Suppressor macrophage treated with lipopolysaccharide for 4 hours (primary cell): Measurements from ENCODE around the gene TMED9.

Source experiments
- DNase-seq: peaks from one replicate; pipeline ENCODE4 v3.0.0-alpha.2; 2020

TMED9 gene

DNA sequence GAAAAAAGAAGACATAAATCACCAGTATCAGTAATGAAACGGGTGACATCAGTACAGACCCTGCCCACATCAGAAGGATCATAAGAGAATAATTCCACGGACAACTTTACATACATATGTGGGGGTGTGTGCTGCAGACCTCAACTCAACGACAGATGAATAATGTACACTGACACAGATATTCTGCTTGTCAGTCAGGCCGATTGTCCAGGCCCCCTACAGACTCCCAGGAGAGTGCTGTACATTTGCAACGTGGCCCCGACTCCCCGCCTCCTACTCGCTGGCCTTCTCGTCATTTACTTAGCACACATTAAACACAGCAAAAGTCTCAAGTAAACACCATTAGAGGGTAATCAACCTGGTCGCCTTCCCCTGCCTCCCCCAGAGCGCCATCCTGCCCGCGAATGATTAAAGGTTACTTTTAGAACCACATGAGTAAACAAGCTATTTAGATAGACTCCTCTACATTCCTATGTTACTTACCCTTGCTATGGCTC lies 3.5 kb upstream of the TMED9 start:
- no peak for DNase-seq

DNA sequence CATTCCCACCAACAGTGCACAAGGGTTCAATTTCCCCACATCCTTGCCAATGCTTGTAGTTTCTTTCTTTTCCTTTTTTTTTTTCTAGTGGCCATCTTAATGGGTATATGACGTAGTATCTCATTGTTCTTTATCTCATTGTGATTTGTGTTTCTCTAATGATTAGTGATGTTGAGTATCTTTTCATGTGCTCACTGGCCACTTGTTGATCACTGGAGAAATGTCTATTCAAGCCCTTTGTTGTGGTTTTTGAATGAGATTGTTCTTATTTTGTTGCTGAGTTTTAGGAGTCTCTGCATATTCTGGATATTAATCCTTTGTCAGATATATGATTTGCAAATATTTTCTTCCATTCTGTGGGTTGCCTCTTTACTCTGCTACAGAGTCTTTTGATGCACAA lies 1.6 kb upstream of the TMED9 start:
- DNase-seq: no peak

DNA sequence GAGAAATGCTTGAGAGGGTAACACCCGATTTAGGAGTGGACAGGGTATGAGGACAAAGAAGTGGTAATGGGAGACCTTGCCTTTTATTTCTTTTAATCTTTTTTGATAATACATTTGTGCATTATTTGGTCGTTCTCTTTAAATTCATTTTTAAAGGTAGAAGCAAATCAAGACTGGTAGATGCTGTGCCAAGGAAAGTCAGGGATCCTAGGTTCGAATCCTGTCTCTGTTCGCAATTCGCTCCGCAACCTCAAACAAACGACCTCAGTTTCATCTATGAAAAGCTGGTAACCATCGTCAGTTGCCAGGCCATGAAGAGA lies 353 bp upstream of the TMED9 start:
- DNase-seq: no peak

DNA sequence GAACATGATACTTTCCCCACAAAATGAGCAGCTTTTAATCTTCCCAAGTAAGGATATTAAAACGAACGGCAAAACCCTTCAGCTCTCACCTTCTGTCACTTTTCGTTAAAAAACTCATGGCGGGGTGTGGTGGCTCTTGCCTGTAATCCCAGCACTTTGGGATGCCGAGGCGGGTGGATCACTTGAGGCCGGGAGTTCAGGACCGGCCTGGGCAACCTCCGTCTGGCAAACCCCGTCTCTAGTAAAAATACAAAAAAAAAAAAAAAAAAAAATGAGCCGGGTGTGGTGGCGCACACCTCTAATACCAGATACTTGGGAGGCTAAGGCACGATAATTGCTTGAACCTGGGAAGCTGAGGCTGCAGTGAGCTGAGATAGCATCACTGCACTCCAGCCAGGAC lies 902 bp downstream of the TMED9 start:
- no peak for DNase-seq

DNA sequence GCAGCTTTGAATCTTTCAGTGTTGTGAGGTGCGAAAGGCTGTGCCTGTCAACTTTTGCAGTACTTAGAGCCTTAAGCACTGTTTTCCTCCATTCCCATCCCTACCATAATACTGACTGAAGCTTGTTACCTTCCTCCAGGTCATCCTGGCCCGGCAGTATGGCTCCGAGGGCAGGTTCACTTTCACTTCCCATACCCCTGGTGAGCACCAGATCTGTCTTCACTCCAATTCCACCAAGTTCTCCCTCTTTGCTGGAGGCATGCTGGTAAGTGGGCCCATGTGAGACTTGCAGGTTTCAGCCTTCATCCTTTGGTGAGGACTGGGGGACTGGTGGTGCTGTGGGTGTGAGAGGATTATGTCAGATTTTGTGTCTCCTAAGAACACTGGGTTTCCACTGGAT lies 1.5 kb downstream of the TMED9 start:
- no peak for DNase-seq

DNA sequence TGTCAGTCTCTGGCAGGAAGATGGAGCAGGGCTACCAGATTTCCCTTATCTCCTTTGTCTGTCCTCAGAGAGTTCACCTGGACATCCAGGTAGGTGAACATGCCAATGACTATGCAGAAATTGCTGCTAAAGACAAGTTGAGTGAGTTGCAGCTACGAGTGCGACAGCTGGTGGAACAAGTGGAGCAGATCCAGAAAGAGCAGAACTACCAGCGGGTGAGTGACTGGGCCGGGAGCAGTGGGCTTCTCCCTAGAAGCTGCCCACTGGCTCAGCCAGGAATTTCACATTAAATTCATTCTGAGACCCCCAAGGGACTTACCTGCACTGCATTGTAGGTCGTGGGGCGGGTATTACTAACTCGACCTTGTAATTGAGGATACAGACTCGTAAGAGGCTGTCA lies 2.1 kb downstream of the TMED9 start:
- DNase-seq: no peak

DNA sequence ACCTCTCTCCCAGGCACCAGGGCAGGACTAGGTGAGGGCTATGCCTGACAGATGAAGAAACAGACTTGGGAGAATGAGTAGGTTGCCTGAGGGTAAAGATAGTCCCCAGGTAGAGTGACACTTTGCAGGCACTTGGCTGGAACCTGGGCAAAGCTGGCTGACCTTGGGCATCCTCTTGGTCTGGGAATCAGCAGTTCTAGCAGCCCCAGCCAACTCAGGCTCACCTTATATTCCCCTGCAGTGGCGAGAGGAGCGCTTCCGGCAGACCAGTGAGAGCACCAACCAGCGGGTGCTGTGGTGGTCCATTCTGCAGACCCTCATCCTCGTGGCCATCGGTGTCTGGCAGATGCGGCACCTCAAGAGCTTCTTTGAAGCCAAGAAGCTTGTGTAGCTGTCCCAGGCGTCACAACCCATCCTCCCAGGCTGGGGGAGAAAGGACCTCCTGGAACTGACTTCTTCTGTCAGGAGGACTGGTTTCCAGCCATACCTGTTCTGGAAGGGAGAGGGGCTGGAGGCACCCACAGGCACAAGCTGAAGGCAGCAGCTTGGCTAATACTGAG lies 3.1 kb downstream of the TMED9 start:
- no peak for DNase-seq

DNA sequence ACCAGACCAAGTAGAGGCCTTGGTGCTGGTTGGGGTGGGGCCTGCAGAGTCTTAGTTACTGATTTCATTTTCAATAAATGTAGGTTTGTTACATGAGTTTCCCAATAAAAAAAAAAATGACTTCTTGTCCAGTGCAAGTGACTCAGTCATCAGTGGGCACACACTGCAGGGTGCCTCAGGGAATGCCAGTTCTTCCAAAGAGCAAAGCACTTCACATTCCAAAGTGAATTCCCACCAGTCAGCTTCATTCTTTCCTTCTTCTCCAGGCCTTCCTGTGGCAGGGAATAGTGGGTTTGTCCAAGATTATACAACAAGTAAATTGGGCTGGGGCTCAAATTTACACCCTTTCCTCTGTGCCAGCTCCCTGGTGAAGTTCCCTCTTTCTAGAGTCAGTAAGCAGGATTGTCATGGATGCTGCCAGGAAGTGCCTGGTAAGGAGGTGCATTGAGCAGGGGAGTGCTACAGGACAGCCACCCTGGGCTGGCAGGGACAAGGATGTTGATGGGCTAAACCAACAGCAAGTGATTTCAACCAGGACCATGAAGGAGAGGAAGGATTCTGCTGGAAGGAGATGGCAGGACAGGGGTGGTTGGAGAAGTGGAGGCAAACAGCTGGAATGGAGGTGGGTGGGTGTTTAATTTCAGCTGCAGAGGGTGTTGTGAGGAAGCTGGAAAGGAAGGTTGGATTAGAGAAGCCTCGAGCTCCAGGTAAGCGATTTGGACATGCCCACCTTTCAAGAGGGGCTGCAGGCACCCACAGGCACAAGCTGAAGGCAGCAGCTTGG lies 4.2 kb downstream of the TMED9 start:
- DNase-seq: no peak

DNA sequence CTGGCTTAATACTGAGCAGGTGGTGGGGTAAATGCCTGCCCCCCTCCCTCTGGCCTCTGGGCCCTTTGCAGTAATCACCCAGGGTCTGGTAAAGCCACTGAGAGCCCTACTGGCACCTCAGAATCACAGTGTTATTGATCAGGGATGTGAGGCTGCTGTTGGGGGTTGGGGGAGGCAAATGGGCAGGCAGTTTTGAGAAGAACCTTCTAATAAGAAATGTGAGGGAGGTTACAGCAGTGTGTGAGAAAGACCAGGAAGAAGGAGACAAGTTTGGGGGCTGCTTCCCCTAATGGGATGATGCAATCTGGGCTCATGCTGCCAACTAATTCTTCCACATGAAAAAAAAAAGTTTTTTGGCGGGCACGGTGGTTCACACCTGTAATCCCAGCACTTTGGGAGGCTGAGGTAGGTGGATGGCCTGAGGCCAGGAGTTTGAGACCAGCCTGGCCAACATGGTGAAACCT lies 4.8 kb downstream of the TMED9 start:
- no peak for DNase-seq

DNA sequence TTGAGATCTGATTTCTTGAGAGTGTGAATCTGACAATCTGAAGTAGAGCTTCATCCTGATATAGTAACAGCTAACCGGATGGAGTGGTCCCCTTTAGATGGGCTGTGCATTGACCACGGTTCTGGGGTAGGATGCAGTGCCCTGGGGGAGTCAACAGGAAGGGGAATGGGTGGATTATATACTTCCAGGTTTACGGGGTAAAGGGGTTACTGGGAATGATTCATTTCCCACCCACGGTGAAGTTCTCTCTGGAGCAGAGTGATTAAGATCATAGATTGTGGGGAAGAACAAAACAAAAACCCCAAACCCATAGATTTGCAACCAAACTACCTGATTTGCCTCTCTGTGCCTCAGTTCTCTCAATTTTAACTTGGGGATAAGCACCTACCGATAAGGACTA lies 6.5 kb downstream of the TMED9 start:
- DNase-seq: no peak

DNA sequence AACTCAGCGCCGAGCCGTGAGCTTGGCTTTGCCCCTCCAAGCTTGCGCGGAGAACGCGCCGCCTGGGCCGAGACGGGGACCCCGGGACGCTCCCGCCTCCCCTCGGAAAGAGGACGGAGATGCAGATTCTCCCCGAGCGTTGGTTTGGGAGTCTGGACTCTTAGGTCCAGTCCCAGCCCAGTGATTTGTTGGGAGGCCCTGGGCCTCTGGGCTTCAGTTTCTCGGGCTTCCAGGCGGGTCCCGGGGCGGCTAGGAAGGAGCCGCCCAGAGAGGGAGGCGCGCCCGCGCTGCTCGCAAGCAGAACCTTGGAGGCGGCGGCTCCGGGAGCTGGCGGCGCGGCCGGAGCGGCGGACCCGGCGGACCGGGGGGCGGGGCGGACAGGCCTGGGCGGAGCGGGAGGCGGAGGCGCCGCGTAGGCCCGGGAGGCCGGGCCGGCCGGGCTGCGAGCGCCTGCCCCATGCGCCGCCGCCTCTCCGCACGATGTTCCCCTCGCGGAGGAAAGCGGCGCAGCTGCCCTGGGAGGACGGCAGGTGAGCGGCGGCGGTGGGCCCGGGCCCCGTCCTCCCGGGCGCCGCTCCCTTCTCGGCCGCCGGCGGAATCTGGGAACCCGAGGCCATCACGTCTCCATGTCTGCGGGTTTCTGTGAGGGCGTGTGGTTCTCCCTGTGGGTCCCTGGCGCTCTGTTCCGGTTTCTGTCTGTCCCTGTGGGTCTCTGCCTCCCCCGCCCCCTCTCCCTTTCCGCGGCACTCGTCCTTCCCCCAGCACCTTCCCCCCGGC lies 7.9 kb downstream of the TMED9 start, which contains the start of gene B4GALT7:
Gene B4GALT7 (plus strand): TSS at position 402 of the 777 bp plus-strand sequence. CDS start 79 bp downstream, at position 481.
- peak; percentile 91 for DNase-seq

DNA sequence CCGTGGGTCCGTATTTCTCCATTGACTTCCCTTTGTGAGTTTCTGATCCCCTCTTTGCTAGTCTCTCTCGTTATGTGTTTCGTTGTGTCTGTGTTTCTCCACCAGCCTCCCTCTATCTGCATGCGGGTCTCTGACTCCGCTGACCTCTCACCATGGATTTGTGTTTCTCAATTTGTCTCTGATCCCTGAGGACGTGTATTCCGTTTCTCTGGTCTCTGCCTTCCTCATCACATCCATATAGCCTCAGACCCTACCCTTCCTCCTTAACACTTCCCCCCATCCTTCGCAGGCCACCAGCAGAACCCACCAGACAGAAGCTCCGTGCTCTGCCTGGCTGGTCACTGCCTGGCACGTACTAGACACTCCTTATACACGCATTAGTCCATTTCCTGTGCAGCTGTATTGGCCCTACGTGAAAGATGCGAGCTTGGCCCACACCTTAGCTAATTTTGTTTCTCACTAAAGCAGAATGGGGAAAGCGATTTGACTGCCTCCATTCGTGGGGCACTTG lies 8.6 kb downstream of the TMED9 start:
- no peak for DNase-seq

DNA sequence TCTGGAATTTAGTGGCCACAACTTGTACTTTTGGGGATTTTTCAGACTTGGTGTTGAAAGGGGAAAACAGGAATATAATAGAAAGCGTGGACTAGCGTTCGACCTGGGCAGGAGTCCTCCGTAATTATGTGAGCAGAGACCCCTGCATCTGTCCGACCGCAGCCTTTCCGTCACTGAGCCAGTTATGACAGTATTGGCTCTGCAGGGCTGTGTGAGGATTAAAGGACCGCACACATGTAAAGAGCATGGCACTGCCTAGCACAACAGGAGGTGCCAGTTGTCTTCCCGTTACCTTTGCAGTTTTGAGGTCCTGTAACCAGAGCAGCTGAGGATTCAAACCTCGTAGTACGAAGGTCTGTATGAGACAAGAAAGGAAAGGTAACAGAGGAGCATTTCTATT lies 9.1 kb downstream of the TMED9 start:
- DNase-seq: no peak

DNA sequence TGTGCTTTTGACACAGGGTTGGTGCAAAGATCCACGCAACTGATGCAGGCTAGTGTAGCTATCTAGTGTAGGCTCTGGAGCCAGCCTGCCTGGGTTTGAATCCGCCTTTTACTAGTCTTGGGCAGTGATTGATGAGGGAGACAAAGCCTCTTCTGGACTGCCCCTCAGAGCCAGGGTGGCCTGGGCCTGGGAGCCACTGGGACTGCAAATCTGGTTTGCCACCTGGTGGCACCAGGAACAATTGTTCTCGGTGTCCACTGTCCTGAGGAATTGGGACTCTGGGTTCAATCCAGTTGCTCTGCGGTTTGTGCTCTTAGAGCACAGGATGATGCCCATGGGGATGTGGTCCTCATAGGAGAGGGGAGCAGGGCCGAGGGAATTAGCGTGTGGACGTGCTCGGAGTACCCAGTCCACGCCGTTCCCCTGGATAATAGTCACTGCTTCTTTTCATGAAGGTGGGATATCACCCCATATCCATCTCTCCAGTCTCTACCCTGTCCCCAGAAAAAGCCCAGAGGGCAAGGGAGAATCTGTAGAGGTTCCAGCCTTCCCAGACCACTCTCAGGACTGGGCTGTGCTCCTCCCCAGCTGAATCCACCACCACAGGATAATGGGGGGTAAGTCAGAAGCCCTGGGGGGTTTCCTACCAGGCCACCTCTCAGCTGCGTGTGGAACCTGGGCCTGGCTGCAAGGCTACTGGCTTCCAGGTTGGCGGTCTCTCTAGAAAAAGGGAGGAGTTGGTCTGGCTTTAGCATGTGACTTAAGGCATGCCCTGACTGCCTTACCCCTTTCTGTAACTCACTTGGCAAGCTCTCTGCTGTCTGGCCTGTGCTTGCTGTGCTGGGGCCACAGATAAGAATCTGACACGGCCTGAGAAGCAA lies 9.8 kb downstream of the TMED9 start:
- peak; percentile 12 for DNase-seq

DNA sequence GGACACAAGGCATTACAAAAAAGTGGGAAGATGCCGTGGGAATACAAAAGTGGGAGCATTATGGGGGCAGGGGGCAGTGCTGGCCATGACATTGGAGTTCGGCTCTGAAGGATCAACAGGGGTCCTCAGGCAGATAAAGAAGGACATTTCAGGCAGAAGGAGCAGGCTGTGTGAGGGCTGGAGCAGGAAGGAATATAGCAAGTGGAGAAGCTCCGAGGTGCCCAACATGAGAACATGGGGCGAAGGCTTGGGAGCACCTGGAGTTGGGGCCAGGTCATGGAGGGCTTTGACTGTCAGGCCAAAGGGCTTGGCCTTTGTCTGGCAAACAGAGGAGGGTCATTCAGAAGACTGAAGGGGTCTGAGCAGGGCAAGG lies 10.4 kb downstream of the TMED9 start:
- DNase-seq: no peak

DNA sequence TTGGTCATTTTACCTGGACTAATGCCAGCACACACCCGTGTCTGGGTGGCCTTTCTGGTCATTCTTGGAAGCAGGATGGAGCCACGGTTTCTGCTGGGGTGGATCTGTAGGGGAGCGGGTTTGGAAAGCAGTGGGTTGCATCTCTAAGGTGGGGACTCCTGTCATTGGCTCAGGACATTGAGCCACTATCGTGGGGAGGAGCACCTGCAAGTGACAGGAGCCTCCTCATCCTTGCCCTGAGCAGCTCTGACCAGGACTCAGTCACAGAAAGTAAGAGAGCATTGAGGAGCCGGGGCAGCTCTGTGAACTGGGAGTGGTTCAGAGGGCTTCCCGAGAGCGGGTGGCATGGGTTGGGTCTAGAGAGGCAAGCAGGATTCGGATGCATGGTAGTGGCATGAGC lies 11.6 kb downstream of the TMED9 start:
- DNase-seq: no peak

DNA sequence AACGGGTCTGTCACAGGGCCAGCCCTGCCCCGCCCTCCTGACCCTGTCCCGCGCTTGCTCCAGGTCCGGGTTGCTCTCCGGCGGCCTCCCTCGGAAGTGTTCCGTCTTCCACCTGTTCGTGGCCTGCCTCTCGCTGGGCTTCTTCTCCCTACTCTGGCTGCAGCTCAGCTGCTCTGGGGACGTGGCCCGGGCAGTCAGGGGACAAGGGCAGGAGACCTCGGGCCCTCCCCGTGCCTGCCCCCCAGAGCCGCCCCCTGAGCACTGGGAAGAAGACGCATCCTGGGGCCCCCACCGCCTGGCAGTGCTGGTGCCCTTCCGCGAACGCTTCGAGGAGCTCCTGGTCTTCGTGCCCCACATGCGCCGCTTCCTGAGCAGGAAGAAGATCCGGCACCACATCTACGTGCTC lies 12.1 kb downstream of the TMED9 start:
- DNase-seq: no peak

DNA sequence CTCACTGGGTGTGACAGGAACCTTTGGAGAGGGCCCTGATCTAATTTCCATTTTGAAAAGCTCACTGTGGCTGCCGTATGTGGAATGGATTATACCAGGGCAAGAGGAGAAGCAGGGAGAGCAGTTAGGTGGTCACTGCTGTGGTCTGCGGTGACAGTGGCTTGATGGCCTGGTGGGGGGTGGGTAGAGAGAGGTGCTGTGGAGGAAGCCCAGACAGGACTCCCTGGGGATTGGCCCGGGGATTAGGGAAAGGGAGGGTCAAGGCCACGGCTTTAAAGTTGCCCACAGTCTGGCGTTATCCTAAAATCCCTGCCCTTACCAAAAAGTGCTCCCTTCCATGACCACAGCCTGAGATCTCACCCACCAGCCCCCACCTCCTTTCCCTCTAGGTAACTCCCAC lies 12.7 kb downstream of the TMED9 start:
- no peak for DNase-seq

DNA sequence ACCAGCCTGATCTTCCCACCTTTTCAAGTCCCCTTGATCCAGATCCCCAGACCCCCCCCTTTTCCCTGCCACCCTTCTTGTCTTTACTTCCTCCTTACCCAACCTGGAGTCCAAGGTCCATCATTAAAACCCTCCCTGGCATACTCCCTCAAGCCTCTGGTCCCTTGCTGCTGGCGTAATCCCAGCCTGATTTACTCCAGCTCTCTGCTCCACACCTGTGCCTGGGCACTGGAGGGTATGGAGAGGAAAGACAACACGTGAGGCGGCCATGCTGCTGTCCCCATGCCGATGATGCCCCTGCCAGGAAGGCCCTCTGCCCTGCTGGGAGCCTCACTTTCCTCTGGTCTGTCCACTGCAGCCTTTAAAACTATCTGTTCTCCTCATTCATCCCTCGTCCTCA lies 13.1 kb downstream of the TMED9 start:
- DNase-seq: no peak

DNA sequence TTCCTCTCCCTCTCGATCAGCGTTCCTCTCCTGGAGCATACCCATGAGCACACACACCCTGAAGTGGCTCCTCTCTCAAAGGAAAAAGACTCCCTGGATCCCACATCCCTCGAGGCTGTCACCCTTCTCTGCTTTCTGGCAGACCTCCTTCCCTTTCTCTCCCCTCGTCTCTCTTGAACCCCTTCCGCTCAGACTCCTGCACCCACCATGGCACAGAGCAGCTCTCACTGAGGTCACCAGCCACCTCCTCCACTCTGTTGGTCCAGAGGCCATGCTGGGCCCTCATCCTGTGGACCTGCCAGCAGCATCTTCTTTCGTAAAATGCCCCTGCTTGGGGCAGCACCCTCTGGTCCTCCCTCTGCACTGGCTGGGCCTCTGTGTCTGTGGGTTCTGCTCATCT lies 13.7 kb downstream of the TMED9 start:
- DNase-seq: no peak

DNA sequence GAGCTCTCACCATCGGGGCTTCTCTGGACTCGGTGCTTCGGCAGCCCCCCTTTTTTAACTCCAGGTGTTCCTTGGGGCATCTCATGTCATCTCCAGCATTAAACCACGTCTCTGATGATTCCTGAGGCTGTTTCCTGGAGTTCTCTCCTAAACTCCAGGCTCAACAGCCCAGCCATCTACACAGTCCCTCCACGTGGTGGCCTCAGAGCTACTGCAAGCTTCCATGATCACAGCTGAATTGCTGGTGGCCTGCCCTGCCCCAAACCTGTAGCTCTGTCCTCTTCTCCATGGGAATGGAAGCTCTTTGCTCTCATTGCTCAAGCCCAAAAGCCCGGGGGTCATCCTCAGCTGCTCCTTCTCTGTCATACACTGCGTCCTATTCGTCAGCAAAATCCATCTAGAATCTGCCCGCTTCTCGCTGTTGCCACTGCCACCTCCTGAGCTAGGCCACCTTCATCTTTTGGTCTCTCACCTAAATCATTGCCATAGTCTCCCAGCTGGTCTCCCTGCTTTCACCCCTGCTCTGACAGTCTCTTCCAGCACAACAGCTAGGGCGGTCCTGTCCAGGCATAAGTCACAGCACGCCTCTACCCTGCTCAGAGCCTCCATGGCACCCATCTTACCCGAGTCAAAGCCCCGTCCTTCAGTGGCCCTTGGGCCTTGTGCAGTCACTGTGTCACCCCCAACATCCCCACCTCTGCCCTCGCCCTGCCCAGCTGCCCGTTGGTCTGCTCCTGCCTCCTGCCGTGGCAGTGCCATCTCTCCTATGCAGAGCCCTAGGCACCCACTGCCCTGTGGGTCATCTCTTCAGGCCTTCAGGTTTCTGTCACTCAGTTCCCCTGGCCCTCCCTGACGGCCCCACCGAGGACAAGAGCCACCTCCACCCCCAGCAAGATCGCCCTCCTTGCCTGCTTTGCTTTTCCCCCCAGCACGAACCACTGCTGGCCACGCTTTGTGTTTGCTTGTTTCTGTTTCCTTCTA lies 14.4 kb downstream of the TMED9 start:
- DNase-seq: no peak

DNA sequence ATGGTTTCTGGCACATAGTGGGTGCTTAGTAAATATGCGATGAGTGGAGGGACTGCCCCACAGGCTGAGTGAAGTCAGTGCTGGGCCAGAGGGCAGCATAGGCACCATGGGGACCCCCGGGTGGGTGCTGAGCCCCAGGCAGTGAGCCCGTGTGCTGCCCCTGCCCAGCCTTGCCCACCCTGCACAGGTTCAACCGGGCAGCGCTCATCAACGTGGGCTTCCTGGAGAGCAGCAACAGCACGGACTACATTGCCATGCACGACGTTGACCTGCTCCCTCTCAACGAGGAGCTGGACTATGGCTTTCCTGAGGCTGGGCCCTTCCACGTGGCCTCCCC lies 15.1 kb downstream of the TMED9 start:
- no peak for DNase-seq
